ENCODE measurements around the gene PSMD14.
"Not testable (repeated sequence)": the region's sequence is repeated elsewhere in the genome, so short reads cannot be mapped to it uniquely, and the experiment has no call there.

Gene PSMD14

DNA sequence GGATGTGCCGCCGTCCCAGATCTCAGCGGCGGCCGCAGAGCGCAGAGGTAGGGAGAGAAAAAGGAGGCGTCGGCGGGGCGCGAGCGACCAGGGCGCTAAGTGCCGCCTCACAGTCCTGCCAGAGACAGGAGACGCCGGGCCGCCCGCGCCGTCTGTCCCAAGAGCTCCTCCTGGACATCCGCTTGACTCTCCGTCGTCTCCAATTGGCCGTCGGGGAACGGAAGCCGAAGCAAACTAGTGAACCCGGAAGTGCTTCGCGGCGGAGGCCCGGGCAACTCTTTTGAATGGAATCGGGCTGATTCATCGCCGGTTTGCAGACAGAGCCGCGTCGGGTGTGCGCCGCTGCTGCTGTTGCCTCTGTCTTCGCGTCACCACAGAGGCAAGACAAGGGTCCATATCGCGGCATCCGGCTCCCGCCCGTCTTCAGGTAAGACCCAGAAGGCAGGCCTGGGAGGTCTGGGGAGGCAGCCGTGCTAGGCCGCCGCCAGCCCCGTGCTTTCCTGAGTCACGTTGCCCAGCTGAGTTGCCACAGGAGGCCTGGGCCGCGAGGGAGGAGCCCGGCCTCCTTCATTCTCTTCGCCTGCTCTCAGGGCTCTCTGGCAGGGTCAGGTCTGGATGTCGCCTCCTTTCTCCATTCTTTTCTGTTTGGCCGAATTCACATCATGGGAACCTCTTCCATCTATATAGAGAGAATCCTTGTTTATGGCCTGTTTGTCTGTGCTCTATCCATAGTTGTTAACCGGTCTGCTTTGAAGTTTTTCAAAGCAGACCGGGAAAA, at the start of gene PSMD14:
PSMD14 (plus strand) TSS at position 248 of the 778 bp plus-strand sequence. CDS start 10,401 bp downstream, outside the sequence.
- peak; percentile 74 to 88 for DNase-seq (ENCODE audit: low read depth in 1 of 2, low spot score in 1 of 2)

- no peak for DNase-seq (ENCODE audit: low read depth in 1 of 2, low spot score in 1 of 2)
Measured at GRCh38 chr2:161265874-161266273, 42.4 kb upstream of the PSMD14 start.

GRCh38 chr2:161269111-161269510, 39.1 kb upstream of the PSMD14 start:
- no peak for DNase-seq (ENCODE audit: low read depth in 1 of 2, low spot score in 1 of 2)

DNA sequence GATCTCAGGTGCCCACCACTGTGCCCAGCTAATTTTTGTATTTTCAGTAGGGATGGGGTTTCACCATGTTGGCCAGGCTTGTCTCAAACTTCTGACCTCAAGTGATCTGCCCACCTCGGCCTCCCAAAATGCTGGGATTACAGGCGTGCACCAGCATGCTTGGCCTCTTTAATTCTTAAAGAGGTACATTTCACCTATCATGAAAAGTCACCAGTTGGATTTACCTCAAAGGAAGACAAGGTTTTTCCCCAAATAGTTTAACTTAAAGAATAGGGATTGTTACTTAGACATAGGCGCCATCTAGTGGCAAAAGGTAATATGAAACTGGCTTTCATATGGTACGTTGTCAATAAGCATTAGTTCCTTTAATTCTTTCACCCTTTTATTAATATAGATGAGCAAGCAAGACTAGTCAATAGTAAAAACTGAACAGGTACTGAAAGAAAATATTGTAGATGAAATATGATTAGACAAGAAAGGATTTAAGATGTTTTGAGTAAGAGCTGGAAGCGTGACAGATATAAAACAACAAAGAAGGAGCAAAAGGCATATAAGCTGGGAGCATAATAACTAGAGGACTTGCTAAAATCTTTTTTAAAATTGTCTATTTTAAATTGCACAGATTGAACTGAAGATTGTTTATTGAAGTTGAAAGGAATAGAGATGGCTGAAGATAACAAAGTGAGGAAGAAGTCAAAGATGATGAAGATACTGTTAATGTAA, 35.0 kb upstream of the PSMD14 start:
- DNase-seq (ENCODE audit: low read depth in 1 of 2, low spot score in 1 of 2): peak in 1 of 2 donors; percentile 50

DNA sequence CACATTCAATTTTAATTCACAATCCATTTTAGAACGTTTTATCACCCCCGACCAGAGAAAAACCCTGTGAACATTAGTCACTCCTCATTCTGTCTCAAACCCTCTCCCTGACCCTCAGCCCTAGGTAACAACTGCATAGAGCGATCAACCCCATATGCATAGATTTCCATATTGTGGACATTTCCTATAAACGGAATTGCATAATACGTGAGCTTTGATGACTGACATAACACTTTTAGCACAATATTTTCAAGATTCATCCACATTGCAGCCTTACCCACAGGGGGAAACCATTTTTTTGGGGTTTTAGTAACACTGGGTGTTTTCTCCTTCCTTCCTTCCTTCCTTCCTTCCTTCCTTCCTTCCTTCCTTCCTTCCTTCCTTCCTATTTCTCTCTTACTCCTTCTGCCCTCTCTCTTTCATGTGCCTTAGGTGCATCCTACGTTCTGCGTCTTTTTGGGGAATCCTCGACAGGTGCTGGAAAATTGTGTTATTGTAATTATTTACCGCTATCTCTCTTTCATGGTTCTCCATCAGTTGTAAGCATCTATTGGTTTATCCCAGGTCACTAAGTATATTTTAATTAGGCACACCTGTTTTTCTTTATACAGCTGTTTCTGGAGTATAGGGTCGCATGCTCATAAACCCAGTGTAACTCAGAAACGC, 29.5 kb upstream of the PSMD14 start:
- peak in 1 of 2 donors; percentile 25 for DNase-seq (ENCODE audit: low read depth in 1 of 2, low spot score in 1 of 2)

- not testable (repeated sequence) for DNase-seq (ENCODE audit: low read depth in 1 of 2, low spot score in 1 of 2)
Measured at GRCh38 chr2:161279230-161279815, 28.9 kb upstream of the PSMD14 start.

- DNase-seq (ENCODE audit: low read depth in 1 of 2, low spot score in 1 of 2): peak; percentile 34 to 40
Measured at GRCh38 chr2:161280906-161281323, 27.3 kb upstream of the PSMD14 start.

- not testable (repeated sequence) for DNase-seq (ENCODE audit: low read depth in 1 of 2, low spot score in 1 of 2)
Measured at GRCh38 chr2:161281615-161282310, 26.5 kb upstream of the PSMD14 start.

DNA sequence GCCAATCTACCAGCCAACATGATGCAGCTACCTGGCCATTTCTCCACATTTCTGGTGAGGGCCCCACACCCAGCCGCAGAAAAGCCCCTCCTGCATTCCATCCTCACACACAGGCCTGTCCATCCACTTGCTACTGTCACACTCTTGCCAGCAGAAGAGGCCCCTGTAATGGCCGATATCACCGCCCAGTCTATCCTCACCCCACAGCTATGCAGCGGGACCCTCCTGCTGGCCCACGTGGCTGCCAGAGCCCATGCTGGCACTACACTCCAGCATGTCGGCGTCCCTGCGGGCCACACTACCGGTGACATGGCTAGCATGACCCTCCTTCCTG, 25.9 kb upstream of the PSMD14 start:
- DNase-seq (ENCODE audit: low read depth in 1 of 2, low spot score in 1 of 2): not testable (repeated sequence)

- DNase-seq (ENCODE audit: low read depth in 1 of 2, low spot score in 1 of 2): no peak
Measured at GRCh38 chr2:161283926-161284325, 24.3 kb upstream of the PSMD14 start.

DNA sequence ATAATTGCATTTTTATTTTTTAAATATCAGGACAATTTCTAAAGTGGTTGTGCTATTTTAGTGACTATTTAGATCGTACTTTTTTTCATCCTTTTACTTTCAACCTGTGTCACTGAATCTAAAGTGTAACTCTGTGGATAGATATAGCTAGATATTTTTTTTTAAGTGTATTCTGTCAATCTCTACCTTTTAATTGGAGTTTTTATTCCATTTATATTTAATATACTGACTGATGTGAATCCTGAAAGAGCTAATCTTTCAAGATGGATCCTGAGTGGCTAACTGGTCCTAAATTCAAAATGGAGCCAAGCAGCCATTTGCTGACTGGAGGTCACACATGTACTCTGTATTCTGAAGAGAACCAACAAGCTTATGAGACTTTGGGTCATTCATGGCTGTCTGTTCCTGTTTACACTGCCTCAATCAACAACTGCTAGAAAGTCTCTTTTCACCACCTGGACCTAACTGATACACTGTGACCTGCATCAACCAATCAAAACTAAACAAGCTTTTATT, 4.6 kb upstream of the PSMD14 start:
- no peak for DNase-seq (ENCODE audit: low read depth in 1 of 2, low spot score in 1 of 2)

- DNase-seq (ENCODE audit: low read depth in 1 of 2, low spot score in 1 of 2): no peak
Measured at GRCh38 chr2:161306919-161307318, 1.3 kb upstream of the PSMD14 start.

DNA sequence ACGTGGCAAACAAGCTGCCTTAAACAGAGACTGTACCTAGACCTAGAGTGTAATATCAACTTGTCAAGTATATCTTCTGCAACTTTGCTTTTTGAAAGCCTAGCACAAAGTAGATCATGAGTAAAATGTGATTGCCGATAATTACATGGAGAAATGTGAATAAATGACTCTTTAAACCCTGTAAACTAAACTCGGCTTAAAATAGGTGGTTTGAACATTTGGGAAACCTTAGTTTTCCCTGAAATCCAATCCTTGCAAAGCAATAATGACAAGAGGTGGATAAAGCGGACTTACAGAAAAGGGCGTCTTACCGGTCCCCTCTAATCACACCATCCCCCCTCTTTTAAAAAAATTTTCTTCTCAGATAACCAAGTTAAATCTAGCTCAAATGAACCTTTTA, 549 bp upstream of the PSMD14 start:
- DNase-seq (ENCODE audit: low read depth in 1 of 2, low spot score in 1 of 2): no peak

DNA sequence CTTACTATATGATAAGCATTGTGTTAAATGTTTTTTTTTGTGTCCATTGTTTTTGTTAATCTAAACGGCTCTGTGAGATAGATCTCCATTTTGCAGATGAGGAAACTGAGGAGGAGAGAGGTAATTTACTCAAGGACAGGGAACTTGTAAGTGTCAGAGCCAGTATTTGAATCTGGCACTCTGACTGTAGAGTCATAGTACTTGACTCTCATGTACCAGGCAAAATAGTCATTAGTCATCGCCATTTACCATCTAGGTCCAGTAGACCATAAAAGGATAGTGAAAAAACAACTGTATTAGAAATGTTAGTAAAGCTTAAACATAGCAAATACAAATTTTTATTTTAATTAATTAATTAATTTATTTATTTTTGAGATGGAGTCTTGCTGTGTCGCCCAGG, 4.8 kb downstream of the PSMD14 start:
- no peak for DNase-seq (ENCODE audit: low read depth in 1 of 2, low spot score in 1 of 2)

GRCh38 chr2:161315380-161315779, 7.2 kb downstream of the PSMD14 start:
- no peak for DNase-seq (ENCODE audit: low read depth in 1 of 2, low spot score in 1 of 2)

DNA sequence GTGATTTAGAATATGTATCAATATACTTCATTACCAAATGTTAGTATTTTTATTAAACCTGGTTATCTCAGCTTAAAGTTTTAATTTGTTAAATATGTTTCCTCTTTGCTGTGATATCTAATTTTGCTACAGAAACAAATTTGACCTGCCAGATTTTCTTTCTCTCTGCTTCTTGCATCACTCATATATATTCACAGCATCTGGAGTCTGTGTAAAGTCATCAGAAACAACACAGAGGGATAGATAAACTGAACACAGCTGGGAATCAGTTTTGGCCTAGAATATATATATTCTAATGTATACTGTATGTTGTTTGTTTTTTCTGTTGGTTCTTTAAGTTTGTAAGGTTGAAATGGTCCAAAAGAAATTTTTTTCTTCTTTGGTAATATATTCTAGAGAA, 8.5 kb downstream of the PSMD14 start:
- no peak for DNase-seq (ENCODE audit: low read depth in 1 of 2, low spot score in 1 of 2)

DNA sequence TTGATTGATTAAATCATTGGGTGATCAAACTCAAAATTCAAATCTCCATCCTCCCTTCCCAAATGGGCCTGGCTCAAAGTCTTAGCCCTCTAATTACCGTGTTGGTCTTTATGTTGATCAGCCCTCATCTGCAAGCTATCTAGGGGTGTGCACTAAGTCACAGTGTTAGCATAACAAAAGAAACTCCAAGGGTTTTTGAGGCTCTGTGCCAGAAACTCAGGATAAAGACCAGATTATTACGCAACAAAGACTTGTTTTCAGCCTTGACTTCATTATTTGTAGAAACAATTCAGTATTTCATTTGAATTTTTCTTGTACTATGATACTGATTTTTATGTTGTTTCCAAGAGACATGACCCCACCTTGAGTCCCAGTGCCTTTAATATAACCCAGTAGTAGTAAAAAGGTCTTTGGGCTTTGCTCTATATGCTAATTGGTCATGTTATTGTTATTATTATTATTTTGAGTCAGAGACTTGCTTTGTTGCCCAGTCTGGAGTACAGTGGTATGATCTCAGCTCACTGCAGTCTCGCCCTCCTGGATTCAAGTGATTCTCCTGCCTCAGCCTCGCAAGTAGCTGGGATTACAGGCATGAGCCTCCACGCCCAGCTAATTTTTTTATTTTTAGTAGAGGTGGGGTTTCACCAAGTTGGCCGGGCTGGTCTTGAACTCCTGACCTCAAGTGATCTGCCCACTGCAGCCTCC, 13.9 kb downstream of the PSMD14 start:
- no peak for DNase-seq (ENCODE audit: low read depth in 1 of 2, low spot score in 1 of 2)

DNA sequence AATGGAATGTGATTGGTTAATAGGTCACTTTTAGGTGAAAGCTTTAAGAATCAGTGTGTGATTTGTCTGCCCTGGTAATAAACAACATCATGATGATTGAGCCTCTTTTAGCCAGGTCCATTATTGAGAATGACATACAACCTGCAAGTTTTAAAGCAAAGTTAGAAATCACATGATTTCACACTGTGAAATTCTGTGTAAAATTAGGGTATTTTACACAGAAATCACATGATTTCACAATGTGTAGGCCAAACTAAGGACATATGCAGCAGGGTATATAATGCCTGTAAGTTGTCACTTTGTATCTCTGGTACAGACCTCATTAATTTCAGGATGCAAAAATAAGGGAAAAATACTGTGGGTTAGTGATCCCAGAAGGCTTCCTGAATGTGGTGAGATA, 16.7 kb downstream of the PSMD14 start:
- no peak for DNase-seq (ENCODE audit: low read depth in 1 of 2, low spot score in 1 of 2)

GRCh38 chr2:161327582-161327981, 19.4 kb downstream of the PSMD14 start:
- no peak for DNase-seq (ENCODE audit: low read depth in 1 of 2, low spot score in 1 of 2)

DNA sequence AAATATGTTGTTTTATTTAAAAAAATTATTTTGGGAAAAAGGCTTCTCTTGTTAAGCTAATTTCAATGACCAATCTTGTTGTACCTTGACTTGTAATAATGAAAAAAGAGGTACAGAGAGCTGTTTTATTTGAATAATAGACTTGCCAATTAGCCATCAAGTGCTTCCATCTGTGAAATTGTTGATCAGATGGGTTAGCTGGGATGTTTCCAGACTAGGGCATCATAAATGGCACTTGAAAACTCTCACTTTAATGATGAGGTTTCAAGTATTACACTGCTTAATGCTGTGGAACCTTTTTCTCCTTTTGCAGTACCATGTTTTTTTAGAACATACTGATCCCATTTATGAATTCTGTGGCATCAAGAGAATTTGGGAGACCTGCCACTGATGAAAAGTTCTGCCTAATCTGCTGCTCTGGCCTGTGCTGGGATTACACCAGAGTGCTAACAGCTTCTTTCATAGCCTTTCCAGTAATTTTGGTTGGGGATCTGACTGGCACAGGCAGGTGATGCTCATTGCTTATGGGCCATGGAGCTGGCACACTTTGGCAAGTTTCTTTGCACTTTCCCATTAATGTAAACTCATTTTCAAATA, 24.2 kb downstream of the PSMD14 start:
- DNase-seq (ENCODE audit: low read depth in 1 of 2, low spot score in 1 of 2): no peak
